Osteoblast (primary cell): ENCODE results near the gene STAP2. TPM values are rescaled to one million over a fixed set of nuclear protein-coding genes. Genes with fewer than 3 reads are reported as not detected.

ENCODE experiments used
- DNase-seq: peaks from one replicate; pipeline ENCODE4 v3.0.0; 2011; ENCODE audit warnings: low spot score, mixed read lengths; ENCODE audit not compliant: insufficient read length; ENCODE audit errors: missing footprints
- H2AFZ ChIP-seq: 2 replicates; pipeline ENCODE4 v1.6.0; 2011; ENCODE audit warnings: mild to moderate bottlenecking, low read length
- H3K27ac ChIP-seq: 2 replicates; pipeline ENCODE4 v1.5.1; 2011; ENCODE audit warnings: mild to moderate bottlenecking, low read depth, low read length, moderate library complexity
- H3K27me3 ChIP-seq: 2 replicates; pipeline ENCODE4 v1.6.0; 2012; ENCODE audit warnings: mild to moderate bottlenecking, control low read depth, inconsistent platforms, low read length, moderate library complexity; ENCODE audit not compliant: insufficient read depth
- H3K36me3 ChIP-seq: 2 replicates; pipeline ENCODE4 v1.5.1; 2011; ENCODE audit warnings: mild to moderate bottlenecking, low read length, control low read depth, moderate library complexity; ENCODE audit not compliant: insufficient read depth
- H3K4me1 ChIP-seq: 2 replicates; pipeline ENCODE4 v1.5.1; 2011; ENCODE audit warnings: mild to moderate bottlenecking, low read length, control low read depth, moderate library complexity; ENCODE audit not compliant: insufficient read depth
- H3K4me2 ChIP-seq: 2 replicates; pipeline ENCODE4 v1.6.0; 2011; ENCODE audit warnings: mild to moderate bottlenecking, low read length; ENCODE audit not compliant: insufficient read depth
- H3K4me3 ChIP-seq: fragments of 200-600 bp; sonication (generic); 3 replicates; pipeline ENCODE4 v1.5.1; 2012; ENCODE audit warnings: mild to moderate bottlenecking, low read length, inconsistent platforms; ENCODE audit not compliant: insufficient read depth
- H3K79me2 ChIP-seq: 2 replicates; pipeline ENCODE4 v1.6.0; 2012; ENCODE audit warnings: mild to moderate bottlenecking, low read length, control low read depth, inconsistent platforms; ENCODE audit not compliant: insufficient read depth
- H3K9me3 ChIP-seq: 2 replicates; pipeline ENCODE4 v1.5.1; 2011; ENCODE audit warnings: low read depth, low read length, control low read depth
- H4K20me1 ChIP-seq: 2 replicates; pipeline ENCODE4 v1.6.0; 2012; ENCODE audit warnings: mild to moderate bottlenecking, low read length, control low read depth; ENCODE audit not compliant: insufficient read depth
- total RNA-seq: library from RNA; depleted of rRNA; stranded (reverse); fragments of >200 nt; gene quantifications from 2 replicates; pipeline ENCODE4 v1.2.3, GENCODE V29; 2012
- TF ChIP-seq, protein P1 (sequence below): IDR thresholded peaks from 2 replicates; pipeline ENCODE4 v1.5.1; 2011; ENCODE audit warnings: mild to moderate bottlenecking, low read depth, low read length, moderate library complexity; ENCODE audit errors: extremely low read depth

STAP2 gene
- total RNA-seq, 1 donor = 2.5 TPM

DNA sequence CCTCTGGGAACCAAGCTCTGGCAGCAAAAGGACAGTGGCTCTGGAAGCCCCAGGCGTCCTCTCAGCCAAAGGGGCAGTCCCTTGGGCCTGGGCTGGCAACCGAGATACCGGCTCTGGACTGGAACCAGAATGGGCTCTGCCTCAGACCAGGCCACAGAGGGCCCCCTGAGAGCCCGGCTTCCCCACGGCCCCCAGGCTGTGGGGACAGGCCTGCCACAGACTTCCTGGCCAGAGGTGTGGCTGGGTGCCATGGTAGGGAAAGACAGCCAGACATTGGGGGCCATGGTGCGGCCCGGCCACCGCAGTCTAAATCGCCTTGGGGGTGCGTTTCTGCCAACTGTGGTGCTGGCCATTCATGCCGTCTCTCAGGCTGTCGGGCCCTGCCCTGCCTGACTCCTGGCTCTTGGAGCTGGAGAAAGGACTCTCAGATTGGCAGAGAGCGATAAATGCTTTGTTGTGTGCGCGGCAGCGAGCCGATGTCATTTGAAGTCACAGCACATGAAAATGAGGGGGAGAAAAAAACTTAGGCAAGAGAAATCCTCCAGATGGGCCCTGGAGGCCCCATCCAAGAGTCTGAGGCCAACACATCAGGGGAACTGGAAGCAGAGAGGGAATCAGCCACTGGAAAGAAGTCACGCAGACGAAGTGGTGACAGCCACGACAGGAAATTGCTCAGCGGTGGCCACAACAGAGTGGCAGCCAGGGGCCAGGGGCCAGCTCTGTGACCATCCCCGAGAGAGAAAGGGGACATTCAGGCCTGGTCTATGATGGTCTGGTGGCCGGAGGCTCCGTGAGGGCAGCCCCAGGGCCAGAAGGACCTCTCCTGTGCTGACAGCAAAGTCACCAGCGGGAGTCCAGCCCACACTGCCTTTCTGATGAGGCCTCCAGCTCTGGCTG lies 35.2 kb upstream of the STAP2 start:
- peak overlapping the region; percentile 8 for H3K4me3 ChIP-seq
- peak overlapping the region; percentile 90 for H3K27ac ChIP-seq
- H2AFZ ChIP-seq = no peak overlapping the region
- H3K4me1 ChIP-seq = peaks cover 72% of the 10 kb centered on the region
- peaks cover 93% of the 10 kb centered on the region for H3K79me2 ChIP-seq
- no peaks in the 10 kb centered on the region for H3K36me3 ChIP-seq
- H3K4me2 ChIP-seq = peak overlapping the region; percentile 40
- peaks cover 82% of the 10 kb centered on the region for H4K20me1 ChIP-seq
- H3K27me3 ChIP-seq = no peaks in the 10 kb centered on the region
- TF ChIP-seq, protein P1, sequence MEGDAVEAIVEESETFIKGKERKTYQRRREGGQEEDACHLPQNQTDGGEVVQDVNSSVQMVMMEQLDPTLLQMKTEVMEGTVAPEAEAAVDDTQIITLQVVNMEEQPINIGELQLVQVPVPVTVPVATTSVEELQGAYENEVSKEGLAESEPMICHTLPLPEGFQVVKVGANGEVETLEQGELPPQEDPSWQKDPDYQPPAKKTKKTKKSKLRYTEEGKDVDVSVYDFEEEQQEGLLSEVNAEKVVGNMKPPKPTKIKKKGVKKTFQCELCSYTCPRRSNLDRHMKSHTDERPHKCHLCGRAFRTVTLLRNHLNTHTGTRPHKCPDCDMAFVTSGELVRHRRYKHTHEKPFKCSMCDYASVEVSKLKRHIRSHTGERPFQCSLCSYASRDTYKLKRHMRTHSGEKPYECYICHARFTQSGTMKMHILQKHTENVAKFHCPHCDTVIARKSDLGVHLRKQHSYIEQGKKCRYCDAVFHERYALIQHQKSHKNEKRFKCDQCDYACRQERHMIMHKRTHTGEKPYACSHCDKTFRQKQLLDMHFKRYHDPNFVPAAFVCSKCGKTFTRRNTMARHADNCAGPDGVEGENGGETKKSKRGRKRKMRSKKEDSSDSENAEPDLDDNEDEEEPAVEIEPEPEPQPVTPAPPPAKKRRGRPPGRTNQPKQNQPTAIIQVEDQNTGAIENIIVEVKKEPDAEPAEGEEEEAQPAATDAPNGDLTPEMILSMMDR = no peak
- H3K9me3 ChIP-seq = no peaks in the 10 kb centered on the region
- DNase-seq = peak; percentile 78

DNA sequence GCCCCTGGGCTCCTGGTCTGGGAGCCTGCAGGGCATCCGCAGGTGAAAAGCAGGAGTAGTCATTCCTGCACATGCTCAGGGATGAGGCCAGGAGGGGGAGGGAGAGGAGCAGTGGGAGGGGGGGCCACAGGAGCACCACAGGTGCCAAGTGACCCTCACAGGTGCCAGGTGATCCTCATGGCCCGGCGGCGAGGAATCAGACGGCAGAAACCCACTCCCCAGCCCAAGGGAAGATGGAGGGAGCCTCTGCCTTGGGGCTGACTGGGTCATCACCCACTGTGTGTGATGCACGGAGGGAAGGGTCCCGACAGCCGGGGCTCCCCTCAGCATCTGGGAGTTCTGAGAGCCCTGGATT lies 34.4 kb upstream of the STAP2 start:
- DNase-seq = peak; percentile 49
- Histone ChIP-seq H4K20me1 (peaks cover 83% of the 10 kb centered on the region), H3K4me3 (no peak overlapping the region), H3K4me2 (no peak overlapping the region), H3K9me3 (no peaks in the 10 kb centered on the region), H3K36me3 (peaks cover 2% of the 10 kb centered on the region), H3K79me2 (peaks cover 93% of the 10 kb centered on the region), H3K27me3 (no peaks in the 10 kb centered on the region), H3K4me1 (peaks cover 79% of the 10 kb centered on the region), H3K27ac (peak overlapping the region; percentile 90), H2AFZ (no peak overlapping the region)
- TF ChIP-seq, protein P1 = no peak

DNA sequence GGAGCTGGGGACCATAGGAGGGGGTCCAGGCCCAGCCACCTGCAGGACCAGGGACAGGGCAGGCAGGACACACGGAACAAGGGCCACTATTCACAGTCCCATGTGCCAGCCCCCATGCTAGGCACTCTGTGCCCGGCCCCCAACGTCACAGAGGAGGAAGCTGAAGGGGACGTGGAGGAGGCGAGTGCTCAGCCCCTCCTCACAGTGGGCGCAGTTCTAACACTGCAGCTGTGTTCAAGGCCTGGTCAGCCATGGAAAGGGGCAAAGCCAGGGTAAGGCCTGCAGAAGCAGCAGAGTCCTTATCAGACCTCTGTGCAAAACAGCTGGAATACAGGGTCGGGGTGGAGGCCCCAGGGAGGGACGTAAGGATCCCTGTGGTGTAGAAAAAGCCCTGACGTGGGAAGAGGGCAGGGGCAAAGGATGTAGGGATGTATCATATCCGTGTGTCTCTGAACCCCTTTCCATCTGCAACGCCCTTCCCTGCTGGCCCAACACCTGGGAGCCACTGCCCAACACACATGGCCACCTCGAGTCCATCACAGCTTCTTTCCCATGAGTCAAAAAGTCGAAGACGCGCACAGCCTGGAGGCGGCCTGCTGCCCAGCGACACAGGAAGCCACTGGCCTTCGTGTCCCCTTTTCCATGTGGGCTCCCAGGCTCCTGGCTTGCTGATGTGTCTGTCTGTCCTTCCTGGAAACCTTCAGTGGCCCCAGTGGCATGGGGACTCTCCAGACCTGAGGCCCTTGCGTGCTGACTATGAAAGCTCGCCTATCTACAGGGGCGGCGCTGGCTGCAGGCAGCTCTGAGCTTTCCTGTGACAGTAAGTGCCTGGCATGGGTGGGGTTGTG lies 33.8 kb upstream of the STAP2 start:
- H3K4me2 ChIP-seq = no peak overlapping the region
- H2AFZ ChIP-seq = no peak overlapping the region
- peaks cover 2% of the 10 kb centered on the region for H3K36me3 ChIP-seq
- peaks cover 83% of the 10 kb centered on the region for H4K20me1 ChIP-seq
- H3K9me3 ChIP-seq = no peaks in the 10 kb centered on the region
- peaks cover 93% of the 10 kb centered on the region for H3K79me2 ChIP-seq
- H3K4me3 ChIP-seq = no peak overlapping the region
- TF ChIP-seq, protein P1 = no peak
- no peaks in the 10 kb centered on the region for H3K27me3 ChIP-seq
- DNase-seq = peak; percentile 79
- H3K27ac ChIP-seq = peak overlapping the region; percentile 90
- H3K4me1 ChIP-seq = peaks cover 79% of the 10 kb centered on the region
